ENCODE data around the gene PRKCH. TPM values are rescaled to one million over a fixed set of nuclear protein-coding genes. Genes with fewer than 3 reads are reported as not detected.

PRKCH gene
- total RNA-seq, 1 donor: 3.3 TPM

DNA sequence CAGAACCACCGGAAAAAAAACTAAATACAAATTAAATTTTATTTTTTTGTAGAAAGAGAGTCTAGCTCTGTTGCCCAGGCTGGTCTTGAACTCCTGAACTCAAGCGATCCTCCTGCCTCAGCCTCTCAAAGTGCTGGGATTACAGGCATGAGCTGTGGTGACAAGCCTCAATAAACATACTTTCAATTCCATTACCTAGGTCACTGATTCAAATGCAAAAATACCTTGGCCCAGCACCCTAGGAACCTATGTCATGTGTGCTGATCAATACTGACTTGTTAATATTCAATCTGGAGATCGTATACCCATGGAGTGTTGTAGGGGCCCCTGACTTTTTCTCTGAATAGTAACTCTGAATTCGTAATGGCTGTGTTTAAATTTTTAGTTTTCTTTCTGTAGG, 33.2 kb upstream of the PRKCH start:
- Histone ChIP-seq H3K9me3 (ENCODE audit: low read depth, low read length) (no peaks in the 10 kb centered on the region), H4K20me1 (ENCODE audit: insufficient read depth, low read length) (no peaks in the 10 kb centered on the region), H3K36me3 (ENCODE audit: insufficient read depth, low read length) (no peaks in the 10 kb centered on the region), H3K4me2 (ENCODE audit: insufficient read depth, low read length) (no peak overlapping the region), H3K4me1 (ENCODE audit: insufficient read depth, low read length) (peaks cover 3% of the 10 kb centered on the region), H3K27me3 (ENCODE audit: insufficient read depth, low read length) (no peaks in the 10 kb centered on the region), H3K79me2 (ENCODE audit: insufficient read depth, low read length) (no peaks in the 10 kb centered on the region), H2AFZ (ENCODE audit: low read length) (no peak overlapping the region), H3K4me3 (ENCODE audit: insufficient read depth, low read length) (no peak overlapping the region), H3K27ac (ENCODE audit: low read depth, low read length) (no peak overlapping the region)
- DNase-seq (ENCODE audit: insufficient read length, low spot score, missing footprints): no peak
- no peak for TF ChIP-seq CTCF (IDR thresholded peaks at IDR 0.05; ENCODE audit: extremely low read depth, low read depth, low read length)

GRCh38 chr14:61288720-61289119, 32.7 kb upstream of the PRKCH start:
- Histone ChIP-seq H2AFZ (ENCODE audit: low read length) (no peak overlapping the region), H3K27me3 (ENCODE audit: insufficient read depth, low read length) (no peaks in the 10 kb centered on the region), H3K79me2 (ENCODE audit: insufficient read depth, low read length) (no peaks in the 10 kb centered on the region), H3K27ac (ENCODE audit: low read depth, low read length) (no peak overlapping the region), H3K36me3 (ENCODE audit: insufficient read depth, low read length) (no peaks in the 10 kb centered on the region), H3K9me3 (ENCODE audit: low read depth, low read length) (no peaks in the 10 kb centered on the region), H3K4me1 (ENCODE audit: insufficient read depth, low read length) (peaks cover 3% of the 10 kb centered on the region), H3K4me2 (ENCODE audit: insufficient read depth, low read length) (no peak overlapping the region), H4K20me1 (ENCODE audit: insufficient read depth, low read length) (no peaks in the 10 kb centered on the region), H3K4me3 (ENCODE audit: insufficient read depth, low read length) (no peak overlapping the region)
- no peak for DNase-seq (ENCODE audit: insufficient read length, low spot score, missing footprints)
- no peak for TF ChIP-seq CTCF (IDR thresholded peaks at IDR 0.05; ENCODE audit: extremely low read depth, low read depth, low read length)

GRCh38 chr14:61290701-61291100, 30.7 kb upstream of the PRKCH start:
- H2AFZ ChIP-seq (ENCODE audit: low read length): no peak overlapping the region
- no peak for DNase-seq (ENCODE audit: insufficient read length, low spot score, missing footprints)
- no peak overlapping the region for H3K27ac ChIP-seq (ENCODE audit: low read depth, low read length)
- no peaks in the 10 kb centered on the region for H3K79me2 ChIP-seq (ENCODE audit: insufficient read depth, low read length)
- H3K9me3 ChIP-seq (ENCODE audit: low read depth, low read length): no peaks in the 10 kb centered on the region
- peaks cover 3% of the 10 kb centered on the region for H3K4me1 ChIP-seq (ENCODE audit: insufficient read depth, low read length)
- TF ChIP-seq CTCF (IDR thresholded peaks at IDR 0.05; ENCODE audit: extremely low read depth, low read depth, low read length): no peak
- no peaks in the 10 kb centered on the region for H3K27me3 ChIP-seq (ENCODE audit: insufficient read depth, low read length)
- H3K36me3 ChIP-seq (ENCODE audit: insufficient read depth, low read length): no peaks in the 10 kb centered on the region
- no peak overlapping the region for H3K4me3 ChIP-seq (ENCODE audit: insufficient read depth, low read length)
- H3K4me2 ChIP-seq (ENCODE audit: insufficient read depth, low read length): no peak overlapping the region
- H4K20me1 ChIP-seq (ENCODE audit: insufficient read depth, low read length): no peaks in the 10 kb centered on the region

- H3K4me1 ChIP-seq (ENCODE audit: insufficient read depth, low read length): no peaks in the 10 kb centered on the region
- H3K27ac ChIP-seq (ENCODE audit: low read depth, low read length): no peak overlapping the region
- no peak overlapping the region for H2AFZ ChIP-seq (ENCODE audit: low read length)
- DNase-seq (ENCODE audit: insufficient read length, low spot score, missing footprints): no peak
- H3K36me3 ChIP-seq (ENCODE audit: insufficient read depth, low read length): no peaks in the 10 kb centered on the region
- no peak for TF ChIP-seq CTCF (IDR thresholded peaks at IDR 0.05; ENCODE audit: extremely low read depth, low read depth, low read length)
- H3K4me2 ChIP-seq (ENCODE audit: insufficient read depth, low read length): no peak overlapping the region
- H3K4me3 ChIP-seq (ENCODE audit: insufficient read depth, low read length): no peak overlapping the region
- H3K27me3 ChIP-seq (ENCODE audit: insufficient read depth, low read length): peaks cover 6% of the 10 kb centered on the region
- no peaks in the 10 kb centered on the region for H3K79me2 ChIP-seq (ENCODE audit: insufficient read depth, low read length)
- H3K9me3 ChIP-seq (ENCODE audit: low read depth, low read length): no peaks in the 10 kb centered on the region
- H4K20me1 ChIP-seq (ENCODE audit: insufficient read depth, low read length): no peaks in the 10 kb centered on the region
Observed at GRCh38 chr14:61296151-61296550, 25.2 kb upstream of the PRKCH start.
